A549 (cell line): ENCODE results near the gene PNPLA2. TPM values are rescaled to one million over a fixed set of nuclear protein-coding genes. Genes with fewer than 3 reads are reported as not detected.
A peak's percentile ranks its signal among the peaks of the same experiment; 100 is the strongest.

Experiments used
- ATAC-seq, 2 experiments: fragments of 200-7000 bp in 1 of 2; fragments of >200 bp in 1 of 2; cut with Nextera tagmentation in 1 of 2; cut with Tn5 transposase in 1 of 2; 3 replicates each; pipeline versions ENCODE4 v1.8.0 to v1.9.1; 2018 to 2020; ENCODE audit warnings: mild to moderate bottlenecking in 1 of 2, moderate library complexity in 1 of 2
- CTCF ChIA-PET: fragments of 300-600 bp; sonication (Branson Sonifier 250); formaldehyde crosslinking; extraction: SDS; loops from one replicate; lab custom pipeline; 2021; ENCODE audit warnings: antibody characterized with exemption, inconsistent platforms; lab: Yijun Ruan, JAX
- POLR2A ChIA-PET: fragments of 350-600 bp; formaldehyde crosslinking; extraction: SDS; loops from one replicate; lab custom pipeline; 2021; ENCODE audit warnings: antibody characterized with exemption, inconsistent platforms; lab: Yijun Ruan, JAX
- DNase-seq, 2 experiments: peaks; one replicate each; pipeline versions ENCODE4 v3.0.0 to v3.0.0-alpha.2; 2011 to 2016; ENCODE audit warnings: low read depth in 1 of 2, low spot score in 1 of 2
- FAIRE-seq: peaks from 2 replicates; lab custom pipeline; 2011; peaks lifted over from hg19 to GRCh38; lab: Jason Lieb, UNC
- H3K27ac ChIP-seq, 2 experiments: fragments of >200 bp; sonication (Bioruptor Twin); formaldehyde crosslinking; 3 replicates each; pipeline ENCODE4 v1.5.1; 2016 to 2017
- H3K4me1 ChIP-seq: fragments of >200 bp; sonication (Bioruptor Twin); formaldehyde crosslinking; 3 replicates; pipeline ENCODE4 v1.6.1; 2016
- H3K4me2 ChIP-seq: fragments of >200 bp; sonication (Bioruptor Twin); formaldehyde crosslinking; 3 replicates; pipeline ENCODE4 v1.6.1; 2016
- H3K4me3 ChIP-seq: fragments of >200 bp; sonication (Bioruptor Twin); formaldehyde crosslinking; 3 replicates; pipeline ENCODE4 v1.5.1; 2016
- H3K9me3 ChIP-seq: fragments of >200 bp; sonication (Bioruptor Twin); formaldehyde crosslinking; 3 replicates; pipeline ENCODE4 v1.6.1; 2016
- BHLHE40 ChIP-seq: IDR thresholded peaks from 2 replicates; pipeline ENCODE4 v1.6.1; 2012; ENCODE audit warnings: low read depth, low read length, inconsistent platforms
- CBX2 ChIP-seq: fragments of 200-600 bp; sonication (generic); IDR thresholded peaks from 2 replicates; pipeline ENCODE4 v1.6.1; 2016; ENCODE audit warnings: low read depth, mild to moderate bottlenecking, borderline replicate concordance
- CEBPB ChIP-seq, 2 experiments: fragments of >200 bp in 1 of 2; sonication (Bioruptor Twin) in 1 of 2; formaldehyde crosslinking in 1 of 2; IDR thresholded peaks; 2 replicates each; pipeline ENCODE4 v1.6.1; 2012 to 2016
- CHD4 ChIP-seq: fragments of 200-600 bp; sonication (generic); IDR thresholded peaks from 2 replicates; pipeline ENCODE4 v1.6.1; 2016; ENCODE audit warnings: antibody characterized with exemption, mild to moderate bottlenecking, borderline replicate concordance
- EHMT2 ChIP-seq: fragments of 200-600 bp; sonication (generic); IDR thresholded peaks from 2 replicates; pipeline ENCODE4 v1.6.1; 2016; ENCODE audit warnings: antibody characterized with exemption, low read depth, mild to moderate bottlenecking, moderate library complexity
- ESRRA ChIP-seq: fragments of 150-350 bp; IDR thresholded peaks from 2 replicates; pipeline ENCODE4 v1.6.1; 2014; ENCODE audit warnings: mild to moderate bottlenecking, low read length, borderline replicate concordance
- FOSB ChIP-seq: fragments of 250-450 bp; sonication (Bioruptor Pico); IDR thresholded peaks from 2 replicates; pipeline ENCODE4 v1.5.0; 2020; ENCODE audit warnings: mild to moderate bottlenecking, moderate library complexity
- FOSL2 ChIP-seq, 2 experiments: fragments of 450-650 bp in 1 of 2; fragments of >200 bp in 1 of 2; sonication (Bioruptor Twin) in 1 of 2; formaldehyde crosslinking; IDR thresholded peaks; 2 replicates each; pipeline versions ENCODE4 v1.5.0 to v1.6.1; 2016 to 2020; ENCODE audit warnings: mild to moderate bottlenecking in 1 of 2, moderate library complexity in 1 of 2
- GATA3 ChIP-seq: IDR thresholded peaks from 2 replicates; pipeline ENCODE4 v1.6.1; 2012; ENCODE audit warnings: borderline replicate concordance
- HOXB5 ChIP-seq: fragments of 250-450 bp; sonication (Bioruptor Pico); IDR thresholded peaks from 2 replicates; pipeline ENCODE4 v1.5.0; 2020; ENCODE audit warnings: mild to moderate bottlenecking, moderate library complexity
- JUN ChIP-seq, 2 experiments: fragments of >200 bp; sonication (Bioruptor Twin); formaldehyde crosslinking; IDR thresholded peaks; 2 replicates in 1 of 2; 3 replicates in 1 of 2; pipeline ENCODE4 v1.6.1; 2016 to 2017
- JUNB ChIP-seq: fragments of >200 bp; sonication (Bioruptor Twin); formaldehyde crosslinking; IDR thresholded peaks from 2 replicates; pipeline ENCODE4 v1.6.1; 2016
- KDM1A ChIP-seq: fragments of 200-600 bp; sonication (generic); IDR thresholded peaks from 2 replicates; pipeline ENCODE4 v1.6.1; 2016; ENCODE audit warnings: low read depth, mild to moderate bottlenecking
- MYC ChIP-seq: IDR thresholded peaks from 2 replicates; pipeline ENCODE4 v1.6.1; 2012; ENCODE audit warnings: mild to moderate bottlenecking, inconsistent platforms, low read length, improper control_type of control experiment, borderline replicate concordance
- NFE2L2 ChIP-seq: fragments of 150-350 bp; conservative IDR thresholded peaks from 2 replicates; pipeline ENCODE4 v1.6.1; 2014; ENCODE audit warnings: low read length
- NR3C1 ChIP-seq: fragments of >200 bp; sonication (Bioruptor Twin); formaldehyde crosslinking; IDR thresholded peaks from 3 replicates; pipeline ENCODE4 v1.6.1; 2017
- PHF8 ChIP-seq: fragments of 200-600 bp; sonication (generic); IDR thresholded peaks from 2 replicates; pipeline ENCODE4 v1.6.1; 2016; ENCODE audit warnings: low read depth, mild to moderate bottlenecking, antibody characterized with exemption, moderate library complexity, borderline replicate concordance
- RNF2 ChIP-seq: fragments of 200-600 bp; sonication (generic); IDR thresholded peaks from 2 replicates; pipeline ENCODE4 v1.6.1; 2016; ENCODE audit warnings: low read depth, mild to moderate bottlenecking, antibody characterized with exemption, moderate library complexity, borderline replicate concordance
- ZFP36 ChIP-seq: fragments of 450-650 bp; IDR thresholded peaks from 2 replicates; pipeline ENCODE4 v1.6.1; 2014; ENCODE audit warnings: borderline replicate concordance; ENCODE audit not compliant: partially characterized antibody
- WGBS: methylation state at CpG from one replicate; pipeline ENCODE4 v1.1.6; 2017; ENCODE audit errors: missing lambda C conversion rate; 5-methylcytosine and 5-hydroxymethylcytosine counted together
- polyA plus RNA-seq, 4 experiments: library from polyadenylated mRNA; depleted of rRNA in 3 of 4; stranded (reverse); fragments of >200 nt; fragmentation: RNase III in 1 of 4; extraction: RNeasy Plus Mini Kit Qiagen cat#74134 plus additional on column Dnase treatment in 1 of 4; gene quantifications; 2 replicates in 3 of 4; 3 replicates in 1 of 4; pipeline ENCODE4 v1.2.3, GENCODE V29; 2011 to 2017
- TF ChIP-seq, protein P1 (sequence below): fragments of 250-450 bp; sonication (Bioruptor Pico); IDR thresholded peaks from 2 replicates; pipeline ENCODE4 v1.5.0; 2021; ENCODE audit warnings: mild to moderate bottlenecking, moderate library complexity, borderline replicate concordance
- TF ChIP-seq, protein P2 (sequence below): fragments of >200 bp; sonication (Bioruptor Twin); formaldehyde crosslinking; IDR thresholded peaks from 2 replicates; pipeline ENCODE4 v1.6.1; 2016
- TF ChIP-seq, protein P3 (sequence below): fragments of >200 bp; sonication (Bioruptor Twin); formaldehyde crosslinking; IDR thresholded peaks from 3 replicates; pipeline ENCODE4 v1.6.1; 2016
- TF ChIP-seq, protein P4 (sequence below): fragments of 200-600 bp; sonication (generic); IDR thresholded peaks from 2 replicates; pipeline ENCODE4 v1.6.1; 2016; ENCODE audit warnings: antibody characterized with exemption, mild to moderate bottlenecking, moderate library complexity
- TF ChIP-seq, protein P5 (sequence below): IDR thresholded peaks from 2 replicates; pipeline ENCODE4 v1.6.1; 2012

The PNPLA2 gene
- polyA plus RNA-seq, 2 of the 4 experiments (the other 2 are of a cell fraction): 13.2 to 25.4 TPM

DNA sequence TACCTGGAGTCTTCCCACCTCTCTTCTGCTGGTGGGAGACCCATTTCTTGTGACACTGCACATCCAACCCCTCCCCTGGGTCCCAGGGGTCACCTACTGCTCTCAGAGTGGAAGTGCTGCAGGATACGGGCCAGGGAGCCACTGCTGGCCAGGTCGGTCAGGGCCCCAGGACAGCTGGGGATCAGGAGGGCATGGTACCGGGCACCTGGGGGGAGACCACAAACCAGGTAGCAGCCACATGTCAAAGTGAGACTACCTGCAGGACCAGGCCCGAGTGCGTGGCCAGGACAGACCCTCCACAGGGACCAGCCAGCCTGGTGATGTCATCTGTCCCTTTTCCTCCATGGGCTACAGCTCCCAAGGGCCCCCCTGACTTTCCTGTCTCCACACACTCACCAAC, 45.3 kb upstream of the PNPLA2 start:
- POLR2A ChIA-PET: no interaction called here
- CTCF ChIA-PET: interaction anchor here (0.6 to 1.5 kb wide), 3 partner anchors 10 to 87 kb away, joined by 3 to 5 read pairs (median 4); no protein-coding TSS in a partner anchor

DNA sequence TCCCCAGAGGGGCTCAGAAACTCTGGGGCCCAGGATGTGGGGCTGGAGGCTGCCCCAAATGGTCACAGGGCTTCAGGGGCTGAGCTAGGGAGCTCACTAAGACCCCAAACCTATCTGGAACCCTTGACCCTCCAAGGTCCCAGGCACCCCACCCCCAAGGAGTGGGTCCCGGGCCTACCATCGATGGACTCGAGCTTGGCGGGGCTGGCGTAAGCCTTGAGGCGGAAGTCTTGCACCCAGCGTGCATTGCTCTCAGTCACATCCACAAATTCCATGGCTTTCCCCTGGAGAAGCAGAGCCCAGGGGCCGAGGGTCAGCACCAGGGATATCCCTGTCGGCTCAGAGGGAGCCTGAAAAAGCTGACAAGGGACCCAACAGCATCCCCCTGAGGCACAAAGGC, 44.9 kb upstream of the PNPLA2 start:
- Histone ChIP-seq H3K4me1 (peaks cover 43% of the 10 kb centered on the region), H3K4me3 (no peak overlapping the region), H3K4me2 (no peak overlapping the region), H3K27ac (no peak overlapping the region; a peak in 1 of 6 replicates), H3K9me3 (no peaks in the 10 kb centered on the region)
- ATAC-seq (no peak), DNase-seq (no peak), FAIRE-seq (no peak)
- WGBS: 91% methylated on average over 9 of the region's 9 CpGs
- POLR2A ChIA-PET: no interaction called here
- TF ChIP-seq GATA3 (no peak), PHF8 (no peak), RNF2 (no peak), ZFP36 (no peak), MYC (no peak)
- TF ChIP-seq, protein P1, sequence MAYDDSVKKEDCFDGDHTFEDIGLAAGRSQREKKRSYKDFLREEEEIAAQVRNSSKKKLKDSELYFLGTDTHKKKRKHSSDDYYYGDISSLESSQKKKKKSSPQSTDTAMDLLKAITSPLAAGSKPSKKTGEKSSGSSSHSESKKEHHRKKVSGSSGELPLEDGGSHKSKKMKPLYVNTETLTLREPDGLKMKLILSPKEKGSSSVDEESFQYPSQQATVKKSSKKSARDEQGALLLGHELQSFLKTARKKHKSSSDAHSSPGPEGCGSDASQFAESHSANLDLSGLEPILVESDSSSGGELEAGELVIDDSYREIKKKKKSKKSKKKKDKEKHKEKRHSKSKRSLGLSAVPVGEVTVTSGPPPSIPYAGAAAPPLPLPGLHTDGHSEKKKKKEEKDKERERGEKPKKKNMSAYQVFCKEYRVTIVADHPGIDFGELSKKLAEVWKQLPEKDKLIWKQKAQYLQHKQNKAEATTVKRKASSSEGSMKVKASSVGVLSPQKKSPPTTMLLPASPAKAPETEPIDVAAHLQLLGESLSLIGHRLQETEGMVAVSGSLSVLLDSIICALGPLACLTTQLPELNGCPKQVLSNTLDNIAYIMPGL: no peak
- CTCF ChIA-PET: interaction anchor here (0.6 to 3.5 kb wide), 4 partner anchors 9 to 88 kb away, joined by 3 to 11 read pairs (median 4); no protein-coding TSS in a partner anchor

More for the DNA sequence above, 45.3 kb upstream of the PNPLA2 start:
- Histone ChIP-seq H3K4me2 (no peak overlapping the region), H3K4me1 (peaks cover 40% of the 10 kb centered on the region), H3K27ac (peak overlapping the region in 1 of 2 experiments; percentile 35; a peak in 1 of 6 replicates), H3K4me3 (no peak overlapping the region), H3K9me3 (no peaks in the 10 kb centered on the region)
- ATAC-seq (no peak), FAIRE-seq (no peak)
- WGBS: 93% methylated on average over 4 of the region's 5 CpGs
- TF ChIP-seq, protein P2, sequence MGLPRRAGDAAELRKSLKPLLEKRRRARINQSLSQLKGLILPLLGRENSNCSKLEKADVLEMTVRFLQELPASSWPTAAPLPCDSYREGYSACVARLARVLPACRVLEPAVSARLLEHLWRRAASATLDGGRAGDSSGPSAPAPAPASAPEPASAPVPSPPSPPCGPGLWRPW: no peak
- TF ChIP-seq CEBPB (IDR thresholded peaks at IDR 0.05) (no peak), NR3C1 (no peak), CHD4 (no peak), FOSB (no peak), KDM1A (no peak), NFE2L2 (no peak), EHMT2 (no peak), ESRRA (no peak)
- TF ChIP-seq, all 56 proteins: peak for 0
- DNase-seq: no peak

DNA sequence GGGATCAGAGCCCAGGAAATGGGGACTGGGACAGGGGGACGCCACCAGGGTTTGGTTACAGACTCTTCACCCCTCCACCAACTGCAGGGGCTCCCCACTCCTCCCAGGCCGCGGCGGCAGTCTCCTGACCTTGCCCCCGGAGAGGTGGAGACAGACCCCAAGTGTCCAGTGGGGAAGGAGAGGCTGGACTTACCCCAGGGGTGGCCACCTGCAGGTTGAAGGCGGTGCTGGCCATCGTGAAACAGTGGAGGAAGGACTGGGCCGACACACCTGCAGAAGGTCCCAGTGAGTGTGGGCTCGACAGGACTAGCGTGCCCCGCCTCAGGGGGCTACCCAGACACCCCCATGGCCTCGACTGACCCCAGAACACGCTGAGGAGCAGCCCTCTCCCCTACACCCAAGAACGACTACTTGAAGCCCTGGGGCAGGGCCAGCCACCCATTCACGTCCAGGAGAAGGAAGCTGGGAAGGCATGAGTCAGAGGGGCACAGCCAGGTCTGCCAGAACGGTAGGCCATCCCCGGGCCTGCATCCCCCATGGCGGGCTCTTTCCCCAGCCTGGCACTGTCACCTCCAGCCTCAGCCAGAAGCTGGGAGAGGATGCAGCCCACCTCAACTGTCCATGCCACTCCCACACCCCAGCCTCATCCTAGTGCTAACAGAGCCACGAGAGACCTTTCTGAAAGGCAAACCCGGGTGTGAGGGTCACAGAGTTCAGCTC, 43.7 kb upstream of the PNPLA2 start:
- Histone ChIP-seq H3K27ac (peak overlapping the region; percentile 29 to 91; a peak in 4 of 6 replicates), H3K9me3 (no peaks in the 10 kb centered on the region), H3K4me1 (peaks cover 43% of the 10 kb centered on the region), H3K4me2 (peak overlapping the region; percentile 100), H3K4me3 (0 out of 3 replicates have a peak overlapping the region, but pooled peaks have one; percentile 17)
- ATAC-seq: peak in 1 of 2 experiments; percentile 31; a peak in 3 of 6 replicates
- ChIA-PET POLR2A (interaction anchor here (0.6 to 1.5 kb wide), 3 partner anchors 14 to 199 kb away, joined by 3 to 5 read pairs (median 3); partner anchors contain the start of genes CEND1 and PHRF1), CTCF (interaction anchor here (0.5 to 5.7 kb wide), 6 partner anchors 9 to 42 kb away, joined by 3 to 44 read pairs (median 6); partner anchors contain the start of genes SLC25A22 and TALDO1)
- no peak for DNase-seq
- WGBS: 61% methylated on average over 17 of the region's 20 CpGs
- no peak for FAIRE-seq
- TF ChIP-seq JUNB (no peak), JUN (IDR thresholded peaks at IDR 0.05) (no peak), HOXB5 (CRISPR knock-in tag) (no peak), CBX2 (no peak), FOSL2 (IDR thresholded peaks at IDR 0.05) (no peak), FOSL2 (CRISPR knock-in tag; IDR thresholded peaks at IDR 0.05) (peak; percentile 37; the same call in 1 of the 2 replicates), BHLHE40 (no peak), MYC (no peak)
- TF ChIP-seq, protein P3, sequence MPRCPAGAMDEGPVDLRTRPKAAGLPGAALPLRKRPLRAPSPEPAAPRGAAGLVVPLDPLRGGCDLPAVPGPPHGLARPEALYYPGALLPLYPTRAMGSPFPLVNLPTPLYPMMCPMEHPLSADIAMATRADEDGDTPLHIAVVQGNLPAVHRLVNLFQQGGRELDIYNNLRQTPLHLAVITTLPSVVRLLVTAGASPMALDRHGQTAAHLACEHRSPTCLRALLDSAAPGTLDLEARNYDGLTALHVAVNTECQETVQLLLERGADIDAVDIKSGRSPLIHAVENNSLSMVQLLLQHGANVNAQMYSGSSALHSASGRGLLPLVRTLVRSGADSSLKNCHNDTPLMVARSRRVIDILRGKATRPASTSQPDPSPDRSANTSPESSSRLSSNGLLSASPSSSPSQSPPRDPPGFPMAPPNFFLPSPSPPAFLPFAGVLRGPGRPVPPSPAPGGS: no peak
- TF ChIP-seq, protein P4, sequence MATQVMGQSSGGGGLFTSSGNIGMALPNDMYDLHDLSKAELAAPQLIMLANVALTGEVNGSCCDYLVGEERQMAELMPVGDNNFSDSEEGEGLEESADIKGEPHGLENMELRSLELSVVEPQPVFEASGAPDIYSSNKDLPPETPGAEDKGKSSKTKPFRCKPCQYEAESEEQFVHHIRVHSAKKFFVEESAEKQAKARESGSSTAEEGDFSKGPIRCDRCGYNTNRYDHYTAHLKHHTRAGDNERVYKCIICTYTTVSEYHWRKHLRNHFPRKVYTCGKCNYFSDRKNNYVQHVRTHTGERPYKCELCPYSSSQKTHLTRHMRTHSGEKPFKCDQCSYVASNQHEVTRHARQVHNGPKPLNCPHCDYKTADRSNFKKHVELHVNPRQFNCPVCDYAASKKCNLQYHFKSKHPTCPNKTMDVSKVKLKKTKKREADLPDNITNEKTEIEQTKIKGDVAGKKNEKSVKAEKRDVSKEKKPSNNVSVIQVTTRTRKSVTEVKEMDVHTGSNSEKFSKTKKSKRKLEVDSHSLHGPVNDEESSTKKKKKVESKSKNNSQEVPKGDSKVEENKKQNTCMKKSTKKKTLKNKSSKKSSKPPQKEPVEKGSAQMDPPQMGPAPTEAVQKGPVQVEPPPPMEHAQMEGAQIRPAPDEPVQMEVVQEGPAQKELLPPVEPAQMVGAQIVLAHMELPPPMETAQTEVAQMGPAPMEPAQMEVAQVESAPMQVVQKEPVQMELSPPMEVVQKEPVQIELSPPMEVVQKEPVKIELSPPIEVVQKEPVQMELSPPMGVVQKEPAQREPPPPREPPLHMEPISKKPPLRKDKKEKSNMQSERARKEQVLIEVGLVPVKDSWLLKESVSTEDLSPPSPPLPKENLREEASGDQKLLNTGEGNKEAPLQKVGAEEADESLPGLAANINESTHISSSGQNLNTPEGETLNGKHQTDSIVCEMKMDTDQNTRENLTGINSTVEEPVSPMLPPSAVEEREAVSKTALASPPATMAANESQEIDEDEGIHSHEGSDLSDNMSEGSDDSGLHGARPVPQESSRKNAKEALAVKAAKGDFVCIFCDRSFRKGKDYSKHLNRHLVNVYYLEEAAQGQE: no peak
- TF ChIP-seq, protein P5, sequence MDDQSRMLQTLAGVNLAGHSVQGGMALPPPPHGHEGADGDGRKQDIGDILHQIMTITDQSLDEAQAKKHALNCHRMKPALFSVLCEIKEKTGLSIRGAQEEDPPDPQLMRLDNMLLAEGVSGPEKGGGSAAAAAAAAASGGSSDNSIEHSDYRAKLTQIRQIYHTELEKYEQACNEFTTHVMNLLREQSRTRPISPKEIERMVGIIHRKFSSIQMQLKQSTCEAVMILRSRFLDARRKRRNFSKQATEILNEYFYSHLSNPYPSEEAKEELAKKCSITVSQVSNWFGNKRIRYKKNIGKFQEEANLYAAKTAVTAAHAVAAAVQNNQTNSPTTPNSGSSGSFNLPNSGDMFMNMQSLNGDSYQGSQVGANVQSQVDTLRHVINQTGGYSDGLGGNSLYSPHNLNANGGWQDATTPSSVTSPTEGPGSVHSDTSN: peak; percentile 37; the same call in 1 of the 2 replicates
